ENCODE data around the gene FKBP2.

The FKBP2 gene

DNA sequence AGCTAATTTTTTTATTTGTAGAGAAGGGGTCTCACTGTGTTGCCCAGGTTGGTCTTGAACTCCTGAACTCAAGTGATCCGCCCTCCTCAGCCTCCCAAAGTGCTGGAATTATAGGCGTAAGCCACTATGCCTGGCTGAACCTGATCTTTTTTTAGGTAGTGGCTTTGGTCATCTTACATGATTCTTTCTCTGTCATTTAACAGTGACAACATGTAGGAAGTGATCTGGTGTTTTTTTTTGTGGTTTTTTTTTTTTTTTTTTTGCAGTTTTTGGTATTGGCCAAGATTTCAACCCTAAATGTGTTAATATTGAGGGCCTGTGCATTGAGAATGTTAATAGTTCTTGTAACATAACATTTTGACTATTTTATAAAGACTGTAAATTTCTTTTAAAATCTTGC is 42.4 kb upstream of the FKBP2 start:
- Histone ChIP-seq H3K79me2 (ENCODE audit: insufficient read depth, low read length) (no peaks in the 10 kb centered on the region), H3K36me3 (ENCODE audit: insufficient read depth, low read length) (peaks cover 98% of the 10 kb centered on the region)
- TF ChIP-seq EZH2 (IDR thresholded peaks at IDR 0.05; ENCODE audit: borderline replicate concordance, low read length) = no peak
- TF ChIP-seq, protein P1, sequence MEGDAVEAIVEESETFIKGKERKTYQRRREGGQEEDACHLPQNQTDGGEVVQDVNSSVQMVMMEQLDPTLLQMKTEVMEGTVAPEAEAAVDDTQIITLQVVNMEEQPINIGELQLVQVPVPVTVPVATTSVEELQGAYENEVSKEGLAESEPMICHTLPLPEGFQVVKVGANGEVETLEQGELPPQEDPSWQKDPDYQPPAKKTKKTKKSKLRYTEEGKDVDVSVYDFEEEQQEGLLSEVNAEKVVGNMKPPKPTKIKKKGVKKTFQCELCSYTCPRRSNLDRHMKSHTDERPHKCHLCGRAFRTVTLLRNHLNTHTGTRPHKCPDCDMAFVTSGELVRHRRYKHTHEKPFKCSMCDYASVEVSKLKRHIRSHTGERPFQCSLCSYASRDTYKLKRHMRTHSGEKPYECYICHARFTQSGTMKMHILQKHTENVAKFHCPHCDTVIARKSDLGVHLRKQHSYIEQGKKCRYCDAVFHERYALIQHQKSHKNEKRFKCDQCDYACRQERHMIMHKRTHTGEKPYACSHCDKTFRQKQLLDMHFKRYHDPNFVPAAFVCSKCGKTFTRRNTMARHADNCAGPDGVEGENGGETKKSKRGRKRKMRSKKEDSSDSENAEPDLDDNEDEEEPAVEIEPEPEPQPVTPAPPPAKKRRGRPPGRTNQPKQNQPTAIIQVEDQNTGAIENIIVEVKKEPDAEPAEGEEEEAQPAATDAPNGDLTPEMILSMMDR (IDR thresholded peaks at IDR 0.05; ENCODE audit: low read length) = no peak

DNA sequence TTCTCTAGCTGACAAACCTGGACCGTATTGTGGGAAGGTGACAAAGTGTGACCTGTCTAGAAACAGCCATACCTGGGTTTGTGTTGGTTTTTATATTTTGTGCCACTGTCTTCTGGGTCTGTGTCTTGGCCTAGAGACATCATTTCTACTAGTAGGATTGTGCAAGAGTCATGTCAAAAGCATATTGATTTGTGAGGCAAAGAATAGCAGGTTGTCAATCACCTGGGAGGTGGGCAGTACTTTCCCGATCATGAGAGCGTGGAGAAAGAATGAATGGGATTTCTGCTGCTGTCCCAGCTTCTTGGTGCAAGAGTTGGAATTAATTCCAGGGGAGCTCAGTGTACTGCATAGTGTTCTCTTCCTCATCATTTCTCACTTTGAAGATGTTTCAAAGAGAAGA is 39.4 kb upstream of the FKBP2 start:
- TF ChIP-seq, protein P1 (IDR thresholded peaks at IDR 0.05; ENCODE audit: low read length) = no peak
- TF ChIP-seq EZH2 (IDR thresholded peaks at IDR 0.05; ENCODE audit: borderline replicate concordance, low read length) = no peak
- Histone ChIP-seq H4K20me1 (ENCODE audit: insufficient read depth, low read length) (no peaks in the 10 kb centered on the region), H3K27me3 (ENCODE audit: insufficient read depth, low read length) (no peaks in the 10 kb centered on the region), H3K9me3 (ENCODE audit: low read length) (no peaks in the 10 kb centered on the region), H3K4me1 (ENCODE audit: insufficient read depth, low read length, severe bottlenecking) (peaks cover 14% of the 10 kb centered on the region), H3K79me2 (ENCODE audit: insufficient read depth, low read length) (no peaks in the 10 kb centered on the region), H2AFZ (ENCODE audit: low read length) (no peak overlapping the region), H3F3A (ENCODE audit: insufficient read depth, low read length) (no peaks in the 10 kb centered on the region; the same call in 1 of the 2 replicates), H3K4me3 (ENCODE audit: low read depth, low read length, poor library complexity, severe bottlenecking) (no peak overlapping the region), H3K9me2 (ENCODE audit: low read depth, low read length) (no peaks in the 10 kb centered on the region), H3K4me2 (ENCODE audit: low read length) (no peak overlapping the region), H3K36me3 (ENCODE audit: insufficient read depth, low read length) (peaks cover 81% of the 10 kb centered on the region), H3K27ac (ENCODE audit: low read depth, low read length, poor library complexity, severe bottlenecking) (no peak overlapping the region), H3K9ac (ENCODE audit: low read length) (no peak overlapping the region)

More for the DNA sequence above, 42.4 kb upstream of the FKBP2 start:
- Histone ChIP-seq H3K4me1 (ENCODE audit: insufficient read depth, low read length, severe bottlenecking) (no peaks in the 10 kb centered on the region), H3K4me3 (ENCODE audit: low read depth, low read length, poor library complexity, severe bottlenecking) (no peak overlapping the region), H3K9me2 (ENCODE audit: low read depth, low read length) (no peaks in the 10 kb centered on the region), H3K27me3 (ENCODE audit: insufficient read depth, low read length) (no peaks in the 10 kb centered on the region), H3K4me2 (ENCODE audit: low read length) (no peak overlapping the region), H3K9ac (ENCODE audit: low read length) (no peak overlapping the region), H3K9me3 (ENCODE audit: low read length) (no peaks in the 10 kb centered on the region), H4K20me1 (ENCODE audit: insufficient read depth, low read length) (no peaks in the 10 kb centered on the region), H2AFZ (ENCODE audit: low read length) (no peak overlapping the region), H3K27ac (ENCODE audit: low read depth, low read length, poor library complexity, severe bottlenecking) (no peak overlapping the region), H3F3A (ENCODE audit: insufficient read depth, low read length) (no peaks in the 10 kb centered on the region; the same call in 1 of the 2 replicates)

DNA sequence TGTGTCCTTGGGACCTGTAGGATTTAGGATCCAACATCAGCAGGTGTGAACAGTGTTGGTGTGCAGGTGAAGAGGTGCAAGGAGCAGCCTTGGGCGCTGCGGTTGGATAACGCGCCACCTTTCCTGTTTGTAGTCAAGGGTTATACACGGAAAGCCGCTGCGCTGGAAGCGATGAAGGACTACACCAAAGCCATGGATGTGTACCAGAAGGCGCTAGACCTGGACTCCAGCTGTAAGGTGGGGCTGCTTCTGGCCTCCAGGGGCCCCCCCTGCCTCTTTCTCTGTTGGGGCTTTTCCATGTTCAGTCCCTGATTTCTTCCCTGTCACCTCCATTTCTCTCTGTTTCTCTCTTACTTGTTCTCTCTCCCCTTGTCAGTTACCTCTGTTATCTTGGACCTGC is 37.9 kb upstream of the FKBP2 start:
- H4K20me1 ChIP-seq (ENCODE audit: insufficient read depth, low read length) = no peaks in the 10 kb centered on the region
- H3K27ac ChIP-seq (ENCODE audit: low read depth, low read length, poor library complexity, severe bottlenecking) = no peak overlapping the region
- no peak overlapping the region for H2AFZ ChIP-seq (ENCODE audit: low read length)
- H3F3A ChIP-seq (ENCODE audit: insufficient read depth, low read length) = no peaks in the 10 kb centered on the region
- no peaks in the 10 kb centered on the region for H3K27me3 ChIP-seq (ENCODE audit: insufficient read depth, low read length)
- H3K4me3 ChIP-seq (ENCODE audit: low read depth, low read length, poor library complexity, severe bottlenecking) = no peak overlapping the region
- no peak for TF ChIP-seq EZH2 (IDR thresholded peaks at IDR 0.05; ENCODE audit: borderline replicate concordance, low read length)
- TF ChIP-seq, protein P1 (IDR thresholded peaks at IDR 0.05; ENCODE audit: low read length) = no peak
- no peaks in the 10 kb centered on the region for H3K9me3 ChIP-seq (ENCODE audit: low read length)
- H3K36me3 ChIP-seq (ENCODE audit: insufficient read depth, low read length) = peaks cover 78% of the 10 kb centered on the region
- no peaks in the 10 kb centered on the region for H3K79me2 ChIP-seq (ENCODE audit: insufficient read depth, low read length)
- H3K9me2 ChIP-seq (ENCODE audit: low read depth, low read length) = no peaks in the 10 kb centered on the region
- no peak overlapping the region for H3K4me2 ChIP-seq (ENCODE audit: low read length)
- H3K9ac ChIP-seq (ENCODE audit: low read length) = no peak overlapping the region
- peaks cover 28% of the 10 kb centered on the region for H3K4me1 ChIP-seq (ENCODE audit: insufficient read depth, low read length, severe bottlenecking)

Data from OCI-LY1 (cell line).